ENCODE measurements around the gene ZNF366.

The ZNF366 gene

GRCh38 chr5:72426019-72426418 is 81.2 kb downstream of the ZNF366 start:
- ChIA-PET POLR2A (no interaction called here), CTCF (interaction anchor here (0.9 to 1.6 kb wide), 3 partner anchors 33 to 125 kb away, joined by 3 to 4 read pairs (median 3); no protein-coding TSS in a partner anchor)

DNA sequence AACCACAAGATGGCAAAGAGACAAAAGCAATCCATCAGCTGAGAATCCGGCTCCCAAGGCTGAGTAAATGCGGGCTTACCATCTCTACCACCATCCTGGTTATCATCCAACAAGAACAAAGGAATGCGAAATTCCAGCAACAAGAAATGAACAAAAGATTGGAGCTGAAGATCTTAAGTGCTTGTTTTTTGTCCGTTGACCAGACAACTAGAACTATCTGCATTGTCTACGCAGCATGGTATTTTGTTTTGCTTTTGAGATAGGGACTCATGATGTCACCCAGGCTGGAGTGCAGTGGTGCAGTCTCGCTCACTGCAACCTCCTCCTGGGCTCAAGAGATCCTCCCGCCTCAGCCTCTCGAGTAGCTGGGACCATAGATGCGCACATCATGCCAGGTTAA is 88.9 kb downstream of the ZNF366 start:
- ChIA-PET POLR2A (no interaction called here), CTCF (no interaction called here)
- TF ChIP-seq, protein P1, sequence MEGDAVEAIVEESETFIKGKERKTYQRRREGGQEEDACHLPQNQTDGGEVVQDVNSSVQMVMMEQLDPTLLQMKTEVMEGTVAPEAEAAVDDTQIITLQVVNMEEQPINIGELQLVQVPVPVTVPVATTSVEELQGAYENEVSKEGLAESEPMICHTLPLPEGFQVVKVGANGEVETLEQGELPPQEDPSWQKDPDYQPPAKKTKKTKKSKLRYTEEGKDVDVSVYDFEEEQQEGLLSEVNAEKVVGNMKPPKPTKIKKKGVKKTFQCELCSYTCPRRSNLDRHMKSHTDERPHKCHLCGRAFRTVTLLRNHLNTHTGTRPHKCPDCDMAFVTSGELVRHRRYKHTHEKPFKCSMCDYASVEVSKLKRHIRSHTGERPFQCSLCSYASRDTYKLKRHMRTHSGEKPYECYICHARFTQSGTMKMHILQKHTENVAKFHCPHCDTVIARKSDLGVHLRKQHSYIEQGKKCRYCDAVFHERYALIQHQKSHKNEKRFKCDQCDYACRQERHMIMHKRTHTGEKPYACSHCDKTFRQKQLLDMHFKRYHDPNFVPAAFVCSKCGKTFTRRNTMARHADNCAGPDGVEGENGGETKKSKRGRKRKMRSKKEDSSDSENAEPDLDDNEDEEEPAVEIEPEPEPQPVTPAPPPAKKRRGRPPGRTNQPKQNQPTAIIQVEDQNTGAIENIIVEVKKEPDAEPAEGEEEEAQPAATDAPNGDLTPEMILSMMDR (IDR thresholded peaks at IDR 0.05; ENCODE audit: control extremely low read depth, extremely low read depth, low read depth, missing control alignments): no peak
- no peak for DNase-seq (ENCODE audit: extremely low spot score)

More at GRCh38 chr5:72426019-72426418, 81.2 kb downstream of the ZNF366 start:
- TF ChIP-seq, protein P1 (IDR thresholded peaks at IDR 0.05; ENCODE audit: control extremely low read depth, extremely low read depth, low read depth, missing control alignments): no peak
- no peak for DNase-seq (ENCODE audit: extremely low spot score)

GRCh38 chr5:72417333-72418062 is 89.7 kb downstream of the ZNF366 start:
- ChIA-PET CTCF (no interaction called here), POLR2A (no interaction called here)
- DNase-seq (ENCODE audit: extremely low spot score): no peak
- TF ChIP-seq, protein P1 (IDR thresholded peaks at IDR 0.05; ENCODE audit: control extremely low read depth, extremely low read depth, low read depth, missing control alignments): no peak

DNA sequence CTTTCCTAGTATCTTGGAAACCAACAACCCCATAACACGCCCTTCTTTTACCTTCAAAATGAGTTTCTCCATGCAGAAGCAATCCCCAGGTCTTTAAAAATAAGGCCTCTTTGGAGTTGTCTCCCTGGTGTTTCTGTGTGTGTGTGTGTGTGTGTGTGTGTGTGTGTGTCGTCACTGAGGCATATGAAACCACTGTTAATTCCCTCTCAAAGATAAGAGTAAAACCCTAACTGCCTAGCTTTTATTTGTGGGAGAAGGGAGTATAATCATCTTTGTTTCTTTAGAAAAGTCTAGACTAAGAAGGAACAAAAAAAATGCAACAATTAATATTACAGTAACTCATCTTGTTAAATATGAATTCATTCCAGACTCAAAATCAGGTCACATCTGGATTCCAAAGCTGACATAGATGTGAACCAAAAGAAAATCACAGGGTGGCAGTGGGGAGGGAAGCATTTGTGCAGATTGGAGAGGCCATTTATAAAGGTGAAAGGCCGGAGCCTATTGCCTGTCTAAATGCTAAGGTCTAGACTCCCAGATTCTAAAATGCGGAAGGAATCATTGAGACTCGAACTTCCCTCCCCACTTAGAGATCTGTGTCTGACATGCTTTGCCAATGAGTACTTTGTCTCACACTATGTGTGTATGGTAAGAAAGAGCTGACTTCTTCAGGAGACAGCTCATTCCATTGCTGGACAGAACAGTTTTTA is 91.4 kb downstream of the ZNF366 start:
- TF ChIP-seq, protein P1 (IDR thresholded peaks at IDR 0.05; ENCODE audit: control extremely low read depth, extremely low read depth, low read depth, missing control alignments): no peak
- ChIA-PET POLR2A (no interaction called here), CTCF (interaction anchor here (1.0 to 2.6 kb wide), 6 partner anchors 9 to 122 kb away, joined by 3 to 10 read pairs (median 4); no protein-coding TSS in a partner anchor)
- DNase-seq (ENCODE audit: extremely low spot score): no peak

DNA sequence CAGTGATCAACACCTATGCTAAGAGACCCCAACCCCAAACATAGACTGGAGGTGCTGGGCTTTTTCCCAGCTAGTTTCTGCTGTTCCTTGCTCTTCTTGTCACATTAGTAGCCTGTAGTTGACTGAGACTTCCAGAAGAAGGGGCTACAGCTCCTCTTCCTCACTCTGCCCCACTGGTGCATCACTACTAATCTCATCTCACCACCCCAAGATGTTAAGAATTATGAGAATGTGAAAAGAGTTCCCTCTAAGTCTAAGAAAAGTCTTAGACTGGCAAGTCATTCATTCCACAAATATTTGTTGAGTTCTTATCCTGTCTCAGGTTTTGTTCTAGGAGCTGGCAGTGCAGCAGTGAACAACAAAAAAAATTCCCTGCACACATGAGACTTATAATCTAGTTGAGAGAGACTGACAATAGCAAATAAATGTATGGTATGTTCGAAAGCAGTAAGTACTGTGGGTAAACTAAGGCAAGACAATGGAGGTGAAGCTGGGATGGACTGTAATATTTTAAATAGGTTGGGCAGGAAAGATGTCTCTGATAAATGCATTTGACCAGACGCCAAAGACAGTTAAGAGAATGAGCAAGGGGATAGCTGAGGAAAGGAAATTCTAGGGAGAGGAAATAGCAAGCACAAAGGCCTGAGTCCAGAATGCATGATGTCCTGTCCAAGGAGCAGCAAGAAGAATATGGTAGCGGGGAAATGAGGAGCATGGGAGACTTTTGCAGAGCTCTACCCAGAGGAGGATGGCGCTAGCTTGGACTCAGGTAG is 94.7 kb downstream of the ZNF366 start:
- TF ChIP-seq, protein P1 (IDR thresholded peaks at IDR 0.05; ENCODE audit: control extremely low read depth, extremely low read depth, low read depth, missing control alignments): no peak
- no peak for DNase-seq (ENCODE audit: extremely low spot score)
- ChIA-PET POLR2A (no interaction called here), CTCF (interaction anchor here (0.9 to 1.9 kb wide), 10 partner anchors 10 to 199 kb away, joined by 3 to 13 read pairs (median 3); no protein-coding TSS in a partner anchor)

DNA sequence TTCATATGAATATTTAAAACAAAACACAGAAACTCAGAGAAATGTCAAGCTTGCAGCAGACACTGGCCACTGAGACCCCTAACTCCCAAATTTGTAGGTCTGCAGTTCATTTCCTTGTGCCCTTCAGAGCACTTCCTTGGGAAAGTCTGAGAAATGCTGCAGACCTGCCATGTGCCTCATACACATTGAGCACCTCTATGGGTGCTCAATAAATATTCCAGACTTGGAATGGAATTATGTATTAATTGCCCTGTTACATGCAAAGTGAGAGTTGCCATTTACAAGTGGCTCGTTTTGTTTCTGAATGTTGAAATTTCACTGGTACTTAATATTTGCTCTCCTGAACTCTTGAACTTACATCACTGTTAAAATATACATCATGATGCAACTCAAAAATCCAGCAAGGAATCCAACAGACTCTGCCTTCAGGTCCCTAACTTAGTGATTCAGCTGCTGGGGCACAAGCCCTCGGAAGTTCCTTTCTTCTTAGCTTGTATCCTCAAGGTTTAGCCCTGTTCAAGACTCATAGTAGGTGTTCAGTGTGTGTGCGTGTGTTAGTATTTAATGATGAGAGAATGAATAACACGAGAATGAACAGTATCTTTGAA is 96.4 kb downstream of the ZNF366 start:
- ChIA-PET CTCF (interaction anchor here (1.2 kb wide), 1 partner anchor 19 kb away, joined by 3 read pairs; no protein-coding TSS in a partner anchor), POLR2A (no interaction called here)
- TF ChIP-seq, protein P1 (IDR thresholded peaks at IDR 0.05; ENCODE audit: control extremely low read depth, extremely low read depth, low read depth, missing control alignments): no peak
- DNase-seq (ENCODE audit: extremely low spot score): no peak

Data from GM10248 (cell line).